ENCODE measurements around the gene FRA10AC1.

DNA sequence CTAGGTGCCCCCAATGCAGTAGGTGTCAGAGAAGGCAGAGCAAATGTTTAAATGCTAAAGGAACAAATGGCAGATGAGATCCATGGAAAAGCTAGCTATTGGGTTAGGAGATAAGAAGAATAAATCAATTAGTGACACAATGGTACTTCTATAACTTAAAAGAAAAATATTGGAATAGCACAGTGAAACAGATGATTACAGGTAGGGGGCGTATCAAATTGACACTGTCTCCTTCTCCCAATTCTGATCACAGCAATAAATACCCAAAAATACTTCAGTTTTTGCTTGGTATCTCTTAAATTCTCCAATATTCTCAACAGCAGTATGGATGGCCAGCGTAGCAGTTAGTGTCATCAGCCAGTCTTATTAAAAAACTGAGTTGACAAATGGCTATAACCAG, 5.2 kb downstream of the FRA10AC1 start:
- no peak for TF ChIP-seq MXI1 (IDR thresholded peaks at IDR 0.05; ENCODE audit: borderline replicate concordance, low read depth, low read length)
- no peak for TF ChIP-seq NFE2L2 (IDR thresholded peaks at IDR 0.05; ENCODE audit: low read depth, low read length)
- TF ChIP-seq MAZ (IDR thresholded peaks at IDR 0.05; ENCODE audit: borderline replicate concordance, low read depth, low read length): no peak
- TF ChIP-seq, protein P1, sequence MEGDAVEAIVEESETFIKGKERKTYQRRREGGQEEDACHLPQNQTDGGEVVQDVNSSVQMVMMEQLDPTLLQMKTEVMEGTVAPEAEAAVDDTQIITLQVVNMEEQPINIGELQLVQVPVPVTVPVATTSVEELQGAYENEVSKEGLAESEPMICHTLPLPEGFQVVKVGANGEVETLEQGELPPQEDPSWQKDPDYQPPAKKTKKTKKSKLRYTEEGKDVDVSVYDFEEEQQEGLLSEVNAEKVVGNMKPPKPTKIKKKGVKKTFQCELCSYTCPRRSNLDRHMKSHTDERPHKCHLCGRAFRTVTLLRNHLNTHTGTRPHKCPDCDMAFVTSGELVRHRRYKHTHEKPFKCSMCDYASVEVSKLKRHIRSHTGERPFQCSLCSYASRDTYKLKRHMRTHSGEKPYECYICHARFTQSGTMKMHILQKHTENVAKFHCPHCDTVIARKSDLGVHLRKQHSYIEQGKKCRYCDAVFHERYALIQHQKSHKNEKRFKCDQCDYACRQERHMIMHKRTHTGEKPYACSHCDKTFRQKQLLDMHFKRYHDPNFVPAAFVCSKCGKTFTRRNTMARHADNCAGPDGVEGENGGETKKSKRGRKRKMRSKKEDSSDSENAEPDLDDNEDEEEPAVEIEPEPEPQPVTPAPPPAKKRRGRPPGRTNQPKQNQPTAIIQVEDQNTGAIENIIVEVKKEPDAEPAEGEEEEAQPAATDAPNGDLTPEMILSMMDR (conservative IDR thresholded peaks at IDR 0.05; ENCODE audit: low read depth, low read length): no peak
- no peak for TF ChIP-seq CHD1 (IDR thresholded peaks at IDR 0.05; ENCODE audit: low read depth, low read length)
- TF ChIP-seq RFX5 (IDR thresholded peaks at IDR 0.05; ENCODE audit: low read depth, low read length): no peak
- no peak for TF ChIP-seq USF2 (IDR thresholded peaks at IDR 0.05; ENCODE audit: low read depth, low read length)
- no peak for TF ChIP-seq ELK1 (IDR thresholded peaks at IDR 0.05; ENCODE audit: borderline replicate concordance, low read depth, low read length)
